IMR-90 (cell line): ENCODE results near the gene RARRES1. TPM values are rescaled to one million over a fixed set of nuclear protein-coding genes. Genes with fewer than 3 reads are reported as not detected.
A peak's percentile ranks its signal among the peaks of the same experiment; 100 is the strongest.

Source experiments
- ATAC-seq: fragments of 200-7000 bp; cut with Tn5 transposase; 2 replicates; pipeline ENCODE4 v1.9.1; 2020; ENCODE audit warnings: low read depth, mild to moderate bottlenecking, moderate library complexity
- BruUV-seq: library from RNA; stranded (reverse); fragments of 400-500 nt; replicated peaks from 2 replicates; lab custom pipeline; 2021; lab: Mats Ljungman, UMichigan
- CTCF ChIA-PET: fragments of 300-600 bp; formaldehyde crosslinking; extraction: SDS; loops from one replicate; lab custom pipeline; 2021; ENCODE audit warnings: antibody characterized with exemption; lab: Yijun Ruan, JAX
- POLR2A ChIA-PET: fragments of 300-600 bp; sonication (Branson Sonifier 250); formaldehyde crosslinking; loops from one replicate; lab custom pipeline; 2022; ENCODE audit warnings: antibody characterized with exemption; ENCODE audit not compliant: unreplicated experiment; lab: Charles Lee
- DNase-seq: peaks from one replicate; pipeline ENCODE4 v3.0.0; 2013
- H2AFZ ChIP-seq: replicated peaks from 2 replicates; pipeline ENCODE3; 2013; ENCODE audit warnings: low read length, mild to moderate bottlenecking; ENCODE audit not compliant: poor library complexity
- H2AK5ac ChIP-seq: 2 replicates; pipeline ENCODE4 v1.6.1; 2013; ENCODE audit warnings: low read depth, low read length, inconsistent platforms
- H2AK9ac ChIP-seq: replicated peaks from 2 replicates; pipeline ENCODE3; 2013; ENCODE audit warnings: mild to moderate bottlenecking, low read depth, low read length, moderate library complexity; ENCODE audit not compliant: poor library complexity
- H2BK120ac ChIP-seq: 2 replicates; pipeline ENCODE4 v1.6.1; 2013; ENCODE audit warnings: low read depth, low read length, inconsistent platforms
- H2BK15ac ChIP-seq: 3 replicates; pipeline ENCODE4 v1.6.1; 2013; ENCODE audit warnings: low read depth, low read length, inconsistent platforms
- H2BK20ac ChIP-seq: 2 replicates; pipeline ENCODE4 v1.6.1; 2013; ENCODE audit warnings: low read depth, mild to moderate bottlenecking, inconsistent platforms, low read length, moderate library complexity
- H2BK5ac ChIP-seq: 2 replicates; pipeline ENCODE4 v1.6.1; 2013; ENCODE audit warnings: mild to moderate bottlenecking, low read depth, low read length, inconsistent platforms; ENCODE audit not compliant: poor library complexity, severe bottlenecking
- H3K14ac ChIP-seq: replicated peaks from 2 replicates; pipeline ENCODE4 v1.6.1; 2013; ENCODE audit warnings: low read depth, low read length, inconsistent platforms
- H3K18ac ChIP-seq: 2 replicates; pipeline ENCODE4 v1.6.1; 2013; ENCODE audit warnings: low read depth, low read length, control low read depth
- H3K23ac ChIP-seq: 2 replicates; pipeline ENCODE4 v1.6.1; 2013; ENCODE audit warnings: low read depth, low read length, inconsistent platforms
- H3K27ac ChIP-seq: 2 replicates; pipeline ENCODE4 v1.5.1; 2013; ENCODE audit warnings: mild to moderate bottlenecking, control low read depth, low read length; ENCODE audit not compliant: insufficient read depth
- H3K27me3 ChIP-seq: 2 replicates; pipeline ENCODE4 v1.6.1; 2013; ENCODE audit warnings: low read length; ENCODE audit not compliant: control insufficient read depth, insufficient read depth
- H3K36me3 ChIP-seq: 2 replicates; pipeline ENCODE4 v1.6.1; 2013; ENCODE audit warnings: low read length, mixed read lengths; ENCODE audit not compliant: control insufficient read depth, insufficient read depth
- H3K4ac ChIP-seq: 2 replicates; pipeline ENCODE4 v1.6.1; 2013; ENCODE audit warnings: low read depth, low read length, inconsistent platforms
- H3K4me1 ChIP-seq: 2 replicates; pipeline ENCODE4 v1.6.1; 2013; ENCODE audit warnings: low read length, mixed read lengths; ENCODE audit not compliant: control insufficient read depth, insufficient read depth
- H3K4me2 ChIP-seq: 2 replicates; pipeline ENCODE4 v1.6.1; 2013; ENCODE audit warnings: low read depth, mild to moderate bottlenecking, control low read depth, low read length, moderate library complexity
- H3K4me3 ChIP-seq: 2 replicates; pipeline ENCODE4 v1.5.1; 2013; ENCODE audit warnings: low read depth, mild to moderate bottlenecking, control low read depth, low read length, moderate library complexity; ENCODE audit not compliant: insufficient read depth
- H3K56ac ChIP-seq: 2 replicates; pipeline ENCODE4 v1.6.1; 2013; ENCODE audit warnings: low read length, inconsistent platforms; ENCODE audit not compliant: insufficient read depth; ENCODE audit errors: extremely low read depth
- H3K79me1 ChIP-seq, 2 experiments: 2 replicates each; pipeline ENCODE4 v1.6.1; 2013; ENCODE audit warnings: low read length in 2 of 2, inconsistent platforms in 1 of 2, low read depth in 1 of 2
- H3K9ac ChIP-seq: 2 replicates; pipeline ENCODE4 v1.6.1; 2013; ENCODE audit warnings: low read depth, low read length, control low read depth
- H3K9me1 ChIP-seq: 2 replicates; pipeline ENCODE4 v1.6.1; 2013; ENCODE audit warnings: low read length, inconsistent platforms; ENCODE audit not compliant: insufficient read depth
- H3K9me3 ChIP-seq: 2 replicates; pipeline ENCODE4 v1.6.1; 2013; ENCODE audit warnings: low read length; ENCODE audit not compliant: control insufficient read depth, insufficient read depth
- H4K20me1 ChIP-seq: 2 replicates; pipeline ENCODE4 v1.6.1; 2013; ENCODE audit warnings: low read length, inconsistent platforms; ENCODE audit not compliant: insufficient read depth
- H4K5ac ChIP-seq: 2 replicates; pipeline ENCODE4 v1.6.1; 2013; ENCODE audit warnings: mild to moderate bottlenecking, low read depth, low read length, control low read depth
- H4K8ac ChIP-seq, 2 experiments: 2 replicates each; pipeline ENCODE4 v1.6.1; 2013; ENCODE audit warnings: low read depth in 2 of 2, low read length in 2 of 2, control low read depth in 1 of 2, inconsistent platforms in 1 of 2
- H4K91ac ChIP-seq: 2 replicates; pipeline ENCODE4 v1.6.1; 2013; ENCODE audit warnings: low read depth, low read length, inconsistent platforms; ENCODE audit not compliant: insufficient read depth
- BHLHE40 ChIP-seq: fragments of 150-350 bp; IDR thresholded peaks from 2 replicates; pipeline ENCODE4 v1.6.1; 2016; ENCODE audit warnings: mild to moderate bottlenecking, low read depth, low read length
- MAFK ChIP-seq: IDR thresholded peaks from 2 replicates; pipeline ENCODE4 v1.6.1; 2012; ENCODE audit warnings: low read depth, low read length, improper control_type of control experiment
- MAZ ChIP-seq: IDR thresholded peaks from 2 replicates; pipeline ENCODE4 v1.6.1; 2012; ENCODE audit warnings: low read depth, mild to moderate bottlenecking, low read length, improper control_type of control experiment, moderate library complexity, borderline replicate concordance
- MXI1 ChIP-seq: IDR thresholded peaks from 2 replicates; pipeline ENCODE4 v1.6.1; 2012; ENCODE audit warnings: low read depth, mild to moderate bottlenecking, low read length, moderate library complexity, borderline replicate concordance
- POLR2A ChIP-seq: IDR thresholded peaks from 2 replicates; pipeline ENCODE4 v1.6.1; 2012; ENCODE audit warnings: mild to moderate bottlenecking, low read depth, low read length
- RAD21 ChIP-seq: IDR thresholded peaks from 2 replicates; pipeline ENCODE4 v1.6.1; 2012; ENCODE audit warnings: low read length, improper control_type of control experiment
- RCOR1 ChIP-seq: IDR thresholded peaks from 2 replicates; pipeline ENCODE4 v1.6.1; 2012; ENCODE audit warnings: mild to moderate bottlenecking, low read length, improper control_type of control experiment; ENCODE audit not compliant: insufficient replicate concordance
- WGBS, 2 experiments: methylation state at CpG; one replicate each; pipeline versions ENCODE4 v1.1.5 to v1.1.7; 2013; ENCODE audit warnings: missing lambda C conversion rate in 2 of 2; ENCODE audit not compliant: insufficient read length in 1 of 2; ENCODE audit errors: extremely low coverage in 2 of 2; 5-methylcytosine and 5-hydroxymethylcytosine counted together
- dilution Hi-C: fragments of 300-500 bp; cut with HindIII; formaldehyde crosslinking; loops from one replicate; pipeline ENCODE4 v1.14.3; 2018; ENCODE audit warnings: low sequenced_read_pairs; ENCODE audit not compliant: unreplicated experiment
- in situ Hi-C: fragments of 300-500 bp; cut with MboI; formaldehyde crosslinking; loops from 3 replicates; pipeline ENCODE4 v1.14.3; 2019; ENCODE audit warnings: low sequenced_read_pairs, inconsistent platforms, mixed read lengths
- intact Hi-C: fragments of 100-400 bp; cut with micrococcal nuclease; formaldehyde crosslinking; loops from 2 replicates; pipeline ENCODE4 v1.10.0; 2022
- polyA plus RNA-seq, 3 experiments: library from polyadenylated mRNA; depleted of rRNA; stranded (reverse); fragments of >200 nt; gene quantifications; 2 replicates each; pipeline ENCODE4 v1.2.3, GENCODE V29; 2012; ENCODE audit warnings: low replicate concordance in 1 of 3
- total RNA-seq: library from RNA; depleted of rRNA; stranded (reverse); fragments of >200 nt; gene quantifications from 2 replicates; pipeline ENCODE4 v1.2.3, GENCODE V29; 2012
- TF ChIP-seq, protein P1 (sequence below): fragments of 150-350 bp; IDR thresholded peaks from 2 replicates; pipeline ENCODE4 v1.6.1; 2017; ENCODE audit warnings: mild to moderate bottlenecking, antibody characterized with exemption, low read length, low read depth
- TF ChIP-seq, protein P2 (sequence below): conservative IDR thresholded peaks from 2 replicates; pipeline ENCODE4 v1.5.1; 2012; ENCODE audit warnings: mild to moderate bottlenecking, low read depth, low read length, improper control_type of control experiment

RARRES1 gene
- total and polyA plus RNA-seq, 2 of the 4 experiments (the other 2 are of a cell fraction) = 0.90 to 3.0 TPM

- Histone ChIP-seq H3K36me3 (peaks cover 13% of the 10 kb centered on the region), H3K27me3 (no peaks in the 10 kb centered on the region), H3K4me2 (no peak overlapping the region), H3K9ac (no peak overlapping the region), H2AFZ (no peak overlapping the region), H3K56ac (no peak overlapping the region), H3K4me3 (no peak overlapping the region), H3K4ac (peak overlapping the region; percentile 61), H4K8ac (peak overlapping the region; percentile 4 to 69; a peak in 3 of 4 replicates), H3K23ac (peak overlapping the region; percentile 62; the same call in 1 of the 2 replicates), H4K20me1 (no peaks in the 10 kb centered on the region), H2BK15ac (peak overlapping the region; percentile 15; the same call in 1 of the 3 replicates), H3K14ac (peak overlapping the region; percentile 65), H3K9me3 (no peaks in the 10 kb centered on the region), H2BK120ac (peak overlapping the region; percentile 66), H2BK20ac (peak overlapping the region; percentile 26; the same call in 1 of the 2 replicates), H3K18ac (peak overlapping the region; percentile 44; the same call in 1 of the 2 replicates), H3K79me1 (no peaks in the 10 kb centered on the region), H4K5ac (peak overlapping the region; percentile 33), H2BK5ac (peak overlapping the region; percentile 27), H3K4me1 (peaks cover 16% of the 10 kb centered on the region), H3K9me1 (peaks cover 16% of the 10 kb centered on the region), H2AK9ac (peak overlapping the region; percentile 68), H2AK5ac (peak overlapping the region; percentile 72), H4K91ac (peak overlapping the region; percentile 15), H3K27ac (no peak overlapping the region)
- TF ChIP-seq RCOR1 (no peak), BHLHE40 (no peak), MXI1 (no peak), MAFK (no peak), POLR2A (no peak), RAD21 (no peak), MAZ (no peak)
- TF ChIP-seq, protein P1, sequence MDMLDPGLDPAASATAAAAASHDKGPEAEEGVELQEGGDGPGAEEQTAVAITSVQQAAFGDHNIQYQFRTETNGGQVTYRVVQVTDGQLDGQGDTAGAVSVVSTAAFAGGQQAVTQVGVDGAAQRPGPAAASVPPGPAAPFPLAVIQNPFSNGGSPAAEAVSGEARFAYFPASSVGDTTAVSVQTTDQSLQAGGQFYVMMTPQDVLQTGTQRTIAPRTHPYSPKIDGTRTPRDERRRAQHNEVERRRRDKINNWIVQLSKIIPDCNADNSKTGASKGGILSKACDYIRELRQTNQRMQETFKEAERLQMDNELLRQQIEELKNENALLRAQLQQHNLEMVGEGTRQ = no peak
- TF ChIP-seq, protein P2, sequence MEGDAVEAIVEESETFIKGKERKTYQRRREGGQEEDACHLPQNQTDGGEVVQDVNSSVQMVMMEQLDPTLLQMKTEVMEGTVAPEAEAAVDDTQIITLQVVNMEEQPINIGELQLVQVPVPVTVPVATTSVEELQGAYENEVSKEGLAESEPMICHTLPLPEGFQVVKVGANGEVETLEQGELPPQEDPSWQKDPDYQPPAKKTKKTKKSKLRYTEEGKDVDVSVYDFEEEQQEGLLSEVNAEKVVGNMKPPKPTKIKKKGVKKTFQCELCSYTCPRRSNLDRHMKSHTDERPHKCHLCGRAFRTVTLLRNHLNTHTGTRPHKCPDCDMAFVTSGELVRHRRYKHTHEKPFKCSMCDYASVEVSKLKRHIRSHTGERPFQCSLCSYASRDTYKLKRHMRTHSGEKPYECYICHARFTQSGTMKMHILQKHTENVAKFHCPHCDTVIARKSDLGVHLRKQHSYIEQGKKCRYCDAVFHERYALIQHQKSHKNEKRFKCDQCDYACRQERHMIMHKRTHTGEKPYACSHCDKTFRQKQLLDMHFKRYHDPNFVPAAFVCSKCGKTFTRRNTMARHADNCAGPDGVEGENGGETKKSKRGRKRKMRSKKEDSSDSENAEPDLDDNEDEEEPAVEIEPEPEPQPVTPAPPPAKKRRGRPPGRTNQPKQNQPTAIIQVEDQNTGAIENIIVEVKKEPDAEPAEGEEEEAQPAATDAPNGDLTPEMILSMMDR = no peak
- no TSS peak for BruUV-seq
- POLR2A ChIA-PET = no interaction called here
- 22% methylated on average over 1 of the region's 7 CpGs; no CpG with 5 or more reads in 1 of the 2 experiments for WGBS, 2 experiments
- intact Hi-C loops = no loop called here
- DNase-seq (peak; percentile 47), ATAC-seq (peak; percentile 22; the same call in 1 of the 2 replicates)
- CTCF ChIA-PET = no interaction called here
- in situ Hi-C loops = no loop called here
- dilution Hi-C loops = no loop called here
Measured at GRCh38 chr3:158748237-158748828, 16.1 kb upstream of the RARRES1 start.
